DND-41 (cell line): ENCODE measurements around the gene EEFSEC.

Source experiments
- ATAC-seq: fragments of 200-7000 bp; cut with Tn5 transposase; 3 replicates; pipeline ENCODE4 v1.9.1; 2021; ENCODE audit warnings: low read depth; ENCODE audit not compliant: insufficient read depth
- DNase-seq: peaks from one replicate; pipeline ENCODE4 v3.0.0-alpha.2; 2020
- H2AFZ ChIP-seq: 2 replicates; pipeline ENCODE4 v1.6.0; 2012; ENCODE audit warnings: low read depth, low read length
- H3K27ac ChIP-seq: 2 replicates; pipeline ENCODE4 v1.5.1; 2012; ENCODE audit warnings: low read length, inconsistent platforms
- H3K27me3 ChIP-seq: fragments of 200-600 bp; sonication (generic); 2 replicates; pipeline ENCODE4 v1.6.0; 2012; ENCODE audit warnings: low read length, mild to moderate bottlenecking, inconsistent platforms; ENCODE audit not compliant: insufficient read depth, poor library complexity
- H3K36me3 ChIP-seq: 2 replicates; pipeline ENCODE4 v1.5.1; 2012; ENCODE audit warnings: low read length, inconsistent platforms; ENCODE audit not compliant: insufficient read depth
- H3K4me1 ChIP-seq: 2 replicates; pipeline ENCODE4 v1.5.1; 2012; ENCODE audit warnings: mild to moderate bottlenecking, low read length; ENCODE audit not compliant: insufficient read depth
- H3K4me2 ChIP-seq: 2 replicates; pipeline ENCODE4 v1.6.0; 2012; ENCODE audit warnings: mild to moderate bottlenecking, moderate library complexity, low read length, inconsistent platforms; ENCODE audit not compliant: insufficient read depth
- H3K4me3 ChIP-seq, 2 experiments: fragments of 200-600 bp in 1 of 2; shearing (Covaris generic) in 1 of 2; 2 replicates each; pipeline ENCODE4 v1.5.1; 2012 to 2016; ENCODE audit warnings: inconsistent platforms in 2 of 2, low read length in 2 of 2, mild to moderate bottlenecking in 2 of 2, low read depth in 1 of 2, moderate library complexity in 1 of 2
- H3K79me2 ChIP-seq: 2 replicates; pipeline ENCODE4 v1.6.0; 2012; ENCODE audit warnings: low read length, inconsistent platforms; ENCODE audit not compliant: insufficient read depth
- H3K9ac ChIP-seq: 2 replicates; pipeline ENCODE4 v1.6.0; 2012; ENCODE audit warnings: low read depth, mild to moderate bottlenecking, inconsistent platforms, low read length, moderate library complexity
- H3K9me3 ChIP-seq: 2 replicates; pipeline ENCODE4 v1.5.1; 2012; ENCODE audit warnings: low read length, moderate library complexity, mild to moderate bottlenecking, inconsistent platforms; ENCODE audit not compliant: insufficient read depth, severe bottlenecking
- H4K20me1 ChIP-seq: 2 replicates; pipeline ENCODE4 v1.6.0; 2012; ENCODE audit warnings: low read length; ENCODE audit not compliant: insufficient read depth
- EZH2 ChIP-seq: IDR thresholded peaks from 3 replicates; pipeline ENCODE4 v1.6.1; 2012; ENCODE audit warnings: borderline replicate concordance, low read depth, mild to moderate bottlenecking, moderate library complexity, low read length, inconsistent platforms; ENCODE audit not compliant: severe bottlenecking
- TF ChIP-seq, protein P1 (sequence below): IDR thresholded peaks from 2 replicates; pipeline ENCODE4 v1.5.1; 2012; ENCODE audit warnings: borderline replicate concordance, low read length, moderate library complexity, mild to moderate bottlenecking; ENCODE audit not compliant: poor library complexity, severe bottlenecking; ENCODE audit errors: extremely low read depth

Gene EEFSEC

DNA sequence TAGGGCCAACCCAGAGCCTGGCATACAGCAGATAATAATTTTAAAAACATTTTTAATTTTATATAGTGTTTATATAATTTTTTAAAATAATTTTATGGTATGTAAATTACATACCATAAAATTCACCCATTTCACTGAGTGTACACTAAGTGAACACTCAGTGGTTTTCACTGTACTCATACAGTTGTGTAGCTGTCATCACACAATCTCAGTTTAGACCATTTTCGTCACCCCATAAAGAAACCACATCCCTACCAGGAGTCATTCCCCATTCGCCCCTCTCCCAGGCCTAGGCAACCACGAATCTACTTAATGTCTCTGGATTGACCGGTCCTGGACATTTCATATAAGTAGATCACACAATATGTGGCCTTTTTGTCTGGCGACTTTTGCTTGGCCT is 10.2 kb downstream of the EEFSEC start:
- H3K9ac ChIP-seq = no peak overlapping the region
- DNase-seq (no peak), ATAC-seq (no peak)
- H4K20me1 ChIP-seq = peaks cover 43% of the 10 kb centered on the region
- no peaks in the 10 kb centered on the region for H3K27me3 ChIP-seq
- H3K4me2 ChIP-seq = no peak overlapping the region
- H3K9me3 ChIP-seq = no peaks in the 10 kb centered on the region
- peaks cover 7% of the 10 kb centered on the region; the same call in 1 of the 2 replicates for H3K36me3 ChIP-seq
- H3K4me1 ChIP-seq = no peaks in the 10 kb centered on the region
- peaks cover 46% of the 10 kb centered on the region for H3K79me2 ChIP-seq
- H3K4me3 ChIP-seq = no peak overlapping the region
- H2AFZ ChIP-seq = no peak overlapping the region
- no peak for TF ChIP-seq EZH2
- TF ChIP-seq, protein P1, sequence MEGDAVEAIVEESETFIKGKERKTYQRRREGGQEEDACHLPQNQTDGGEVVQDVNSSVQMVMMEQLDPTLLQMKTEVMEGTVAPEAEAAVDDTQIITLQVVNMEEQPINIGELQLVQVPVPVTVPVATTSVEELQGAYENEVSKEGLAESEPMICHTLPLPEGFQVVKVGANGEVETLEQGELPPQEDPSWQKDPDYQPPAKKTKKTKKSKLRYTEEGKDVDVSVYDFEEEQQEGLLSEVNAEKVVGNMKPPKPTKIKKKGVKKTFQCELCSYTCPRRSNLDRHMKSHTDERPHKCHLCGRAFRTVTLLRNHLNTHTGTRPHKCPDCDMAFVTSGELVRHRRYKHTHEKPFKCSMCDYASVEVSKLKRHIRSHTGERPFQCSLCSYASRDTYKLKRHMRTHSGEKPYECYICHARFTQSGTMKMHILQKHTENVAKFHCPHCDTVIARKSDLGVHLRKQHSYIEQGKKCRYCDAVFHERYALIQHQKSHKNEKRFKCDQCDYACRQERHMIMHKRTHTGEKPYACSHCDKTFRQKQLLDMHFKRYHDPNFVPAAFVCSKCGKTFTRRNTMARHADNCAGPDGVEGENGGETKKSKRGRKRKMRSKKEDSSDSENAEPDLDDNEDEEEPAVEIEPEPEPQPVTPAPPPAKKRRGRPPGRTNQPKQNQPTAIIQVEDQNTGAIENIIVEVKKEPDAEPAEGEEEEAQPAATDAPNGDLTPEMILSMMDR = no peak
- H3K27ac ChIP-seq = no peak overlapping the region

DNA sequence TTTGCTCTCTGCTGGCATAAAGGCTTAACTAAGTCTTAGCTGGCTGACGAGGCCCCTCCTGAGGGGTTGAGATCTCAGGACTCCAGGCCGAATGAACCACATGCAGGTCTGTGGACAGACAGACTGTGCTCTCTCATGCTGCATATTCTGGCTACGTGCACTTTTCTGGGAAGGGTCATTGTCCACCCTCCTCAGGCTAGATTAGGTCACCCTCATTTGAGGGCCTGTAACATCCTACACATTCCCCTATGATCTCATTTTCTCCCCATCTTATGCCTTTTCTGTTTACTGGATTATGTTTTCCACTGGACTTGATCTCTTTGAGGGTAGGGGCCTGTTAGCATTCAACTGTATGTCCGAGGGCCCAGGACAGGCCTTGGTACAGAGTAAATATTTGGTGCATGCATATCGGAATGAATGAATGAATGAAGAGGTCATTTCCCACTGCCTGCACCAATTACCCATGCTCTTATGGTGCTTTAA is 13.7 kb downstream of the EEFSEC start:
- Histone ChIP-seq H3K9ac (no peak overlapping the region), H2AFZ (no peak overlapping the region), H3K36me3 (peaks cover 4% of the 10 kb centered on the region; the same call in 1 of the 2 replicates), H3K4me1 (no peaks in the 10 kb centered on the region), H3K27ac (no peak overlapping the region), H3K27me3 (no peaks in the 10 kb centered on the region), H4K20me1 (peaks cover 43% of the 10 kb centered on the region), H3K9me3 (no peaks in the 10 kb centered on the region), H3K79me2 (peaks cover 50% of the 10 kb centered on the region), H3K4me3 (no peak overlapping the region), H3K4me2 (no peak overlapping the region)
- no peak for TF ChIP-seq EZH2
- TF ChIP-seq, protein P1 = no peak
- DNase-seq = no peak
- no peak for ATAC-seq

DNA sequence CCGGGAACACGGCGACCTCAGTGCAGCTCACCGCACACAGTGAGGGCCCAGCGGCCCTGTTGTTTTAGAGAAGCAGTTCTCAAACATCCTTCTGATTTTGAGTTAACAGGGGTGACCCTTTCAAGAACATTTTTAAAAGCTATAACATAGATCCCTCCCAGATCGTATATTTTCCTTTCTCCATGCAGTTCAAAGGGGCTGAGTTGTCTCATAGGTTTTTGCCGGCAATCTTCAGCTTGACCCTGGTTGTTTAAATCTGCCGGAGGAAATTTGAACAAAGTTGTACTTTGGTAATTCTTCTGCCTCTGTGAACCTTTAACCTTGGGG is 14.3 kb downstream of the EEFSEC start:
- Histone ChIP-seq H3K9ac (no peak overlapping the region), H3K4me1 (no peaks in the 10 kb centered on the region), H2AFZ (no peak overlapping the region), H3K27ac (no peak overlapping the region), H3K4me3 (no peak overlapping the region), H3K79me2 (peaks cover 50% of the 10 kb centered on the region), H3K27me3 (no peaks in the 10 kb centered on the region), H4K20me1 (peaks cover 42% of the 10 kb centered on the region), H3K9me3 (no peaks in the 10 kb centered on the region), H3K36me3 (peaks cover 4% of the 10 kb centered on the region; the same call in 1 of the 2 replicates), H3K4me2 (no peak overlapping the region)
- TF ChIP-seq, protein P1 = no peak
- no peak for ATAC-seq
- DNase-seq = no peak

DNA sequence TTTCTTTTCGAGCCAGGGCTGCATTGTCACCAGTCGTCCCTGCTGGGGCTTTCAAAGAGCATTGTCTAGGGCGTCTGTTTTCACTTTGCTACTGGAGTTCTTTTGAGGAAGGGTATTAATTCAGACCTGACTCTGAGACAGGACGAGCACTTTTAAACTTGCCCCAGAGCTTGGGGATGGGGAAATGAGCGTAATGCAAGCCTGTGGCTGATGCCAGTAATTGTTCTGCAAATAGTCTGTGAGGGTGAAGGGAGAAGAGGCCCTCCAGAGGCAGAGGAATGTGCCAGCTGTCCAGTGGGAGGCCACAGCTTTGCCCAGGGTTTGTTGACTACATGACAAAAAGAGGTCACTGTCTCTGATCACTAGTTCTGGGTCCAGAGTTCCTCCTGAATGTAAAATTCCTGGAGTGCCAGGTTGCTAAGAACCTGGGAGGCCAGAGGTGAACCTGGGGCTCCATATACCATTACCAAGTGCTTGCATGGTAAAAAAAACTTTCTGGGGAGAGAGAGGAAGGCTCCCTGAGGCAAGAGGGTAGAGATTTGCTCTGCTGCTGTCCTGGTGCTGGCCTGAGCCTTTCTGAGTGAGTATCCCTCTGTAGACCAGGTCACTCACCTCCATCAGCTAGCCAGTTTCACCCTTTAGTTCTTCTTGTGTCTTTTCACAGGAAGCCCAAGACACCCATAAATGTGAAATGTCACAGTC is 14.8 kb downstream of the EEFSEC start:
- Histone ChIP-seq H4K20me1 (peaks cover 47% of the 10 kb centered on the region), H3K9ac (no peak overlapping the region), H3K9me3 (no peaks in the 10 kb centered on the region), H3K4me1 (no peaks in the 10 kb centered on the region), H2AFZ (no peak overlapping the region), H3K4me3 (no peak overlapping the region), H3K27ac (no peak overlapping the region), H3K36me3 (peaks cover 4% of the 10 kb centered on the region; the same call in 1 of the 2 replicates), H3K79me2 (peaks cover 46% of the 10 kb centered on the region; the same call in 1 of the 2 replicates), H3K27me3 (no peaks in the 10 kb centered on the region), H3K4me2 (no peak overlapping the region)
- DNase-seq (no peak), ATAC-seq (no peak)
- TF ChIP-seq, protein P1 = no peak
- no peak for TF ChIP-seq EZH2
